GM08714 (cell line): Measurements from ENCODE around the gene MAGI1.

Experiments used
- H3K4me3 ChIP-seq: fragments of 200-500 bp; sonication (Bioruptor generic); 2 replicates; pipeline ENCODE4 v1.5.1; 2014; ENCODE audit warnings: mild to moderate bottlenecking, low read length, inconsistent platforms
- ZNF274 ChIP-seq: IDR thresholded peaks from 2 replicates; pipeline ENCODE4 v1.6.1; 2012; ENCODE audit warnings: mild to moderate bottlenecking, low read depth, low read length

The MAGI1 gene

GRCh38 chr3:65489253-65489652 lies 549.5 kb downstream of the MAGI1 start:
- TF ChIP-seq ZNF274: no peak
- H3K4me3 ChIP-seq: no peak overlapping the region

GRCh38 chr3:65485826-65486469 lies 552.8 kb downstream of the MAGI1 start:
- no peak for TF ChIP-seq ZNF274
- H3K4me3 ChIP-seq: no peak overlapping the region

GRCh38 chr3:65484964-65485363 lies 553.8 kb downstream of the MAGI1 start:
- TF ChIP-seq ZNF274: no peak
- no peak overlapping the region for H3K4me3 ChIP-seq

GRCh38 chr3:65483480-65483879 lies 555.2 kb downstream of the MAGI1 start:
- no peak overlapping the region for H3K4me3 ChIP-seq
- no peak for TF ChIP-seq ZNF274

- TF ChIP-seq ZNF274: no peak
- H3K4me3 ChIP-seq: no peak overlapping the region
Measured at GRCh38 chr3:65483011-65483410, 555.7 kb downstream of the MAGI1 start.

GRCh38 chr3:65481085-65481484 lies 557.6 kb downstream of the MAGI1 start:
- TF ChIP-seq ZNF274: no peak
- no peak overlapping the region for H3K4me3 ChIP-seq

GRCh38 chr3:65479990-65480389 lies 558.7 kb downstream of the MAGI1 start:
- H3K4me3 ChIP-seq: no peak overlapping the region
- TF ChIP-seq ZNF274: no peak

GRCh38 chr3:65478551-65479500 lies 559.9 kb downstream of the MAGI1 start:
- no peak for TF ChIP-seq ZNF274
- no peak overlapping the region for H3K4me3 ChIP-seq

- no peak for TF ChIP-seq ZNF274
Measured at GRCh38 chr3:65473736-65474135, 565.0 kb downstream of the MAGI1 start.

GRCh38 chr3:65472501-65472900 lies 566.2 kb downstream of the MAGI1 start:
- no peak overlapping the region for H3K4me3 ChIP-seq
- no peak for TF ChIP-seq ZNF274

More at GRCh38 chr3:65473736-65474135, 565.0 kb downstream of the MAGI1 start:
- no peak overlapping the region for H3K4me3 ChIP-seq

GRCh38 chr3:65466300-65466988 lies 572.3 kb downstream of the MAGI1 start:
- no peak overlapping the region for H3K4me3 ChIP-seq
- no peak for TF ChIP-seq ZNF274

GRCh38 chr3:65449841-65450428 lies 588.8 kb downstream of the MAGI1 start:
- no peak overlapping the region for H3K4me3 ChIP-seq
- TF ChIP-seq ZNF274: no peak

GRCh38 chr3:65448120-65448519 lies 590.6 kb downstream of the MAGI1 start:
- no peak overlapping the region for H3K4me3 ChIP-seq
- TF ChIP-seq ZNF274: no peak

- no peak for TF ChIP-seq ZNF274
- H3K4me3 ChIP-seq: no peak overlapping the region
Measured at GRCh38 chr3:65445573-65446169, 593.0 kb downstream of the MAGI1 start.

- no peak for TF ChIP-seq ZNF274
- H3K4me3 ChIP-seq: no peak overlapping the region
Measured at GRCh38 chr3:65444447-65444815, 594.3 kb downstream of the MAGI1 start.
